ENCODE results near the gene FNDC3B.

- TF ChIP-seq, protein P1, sequence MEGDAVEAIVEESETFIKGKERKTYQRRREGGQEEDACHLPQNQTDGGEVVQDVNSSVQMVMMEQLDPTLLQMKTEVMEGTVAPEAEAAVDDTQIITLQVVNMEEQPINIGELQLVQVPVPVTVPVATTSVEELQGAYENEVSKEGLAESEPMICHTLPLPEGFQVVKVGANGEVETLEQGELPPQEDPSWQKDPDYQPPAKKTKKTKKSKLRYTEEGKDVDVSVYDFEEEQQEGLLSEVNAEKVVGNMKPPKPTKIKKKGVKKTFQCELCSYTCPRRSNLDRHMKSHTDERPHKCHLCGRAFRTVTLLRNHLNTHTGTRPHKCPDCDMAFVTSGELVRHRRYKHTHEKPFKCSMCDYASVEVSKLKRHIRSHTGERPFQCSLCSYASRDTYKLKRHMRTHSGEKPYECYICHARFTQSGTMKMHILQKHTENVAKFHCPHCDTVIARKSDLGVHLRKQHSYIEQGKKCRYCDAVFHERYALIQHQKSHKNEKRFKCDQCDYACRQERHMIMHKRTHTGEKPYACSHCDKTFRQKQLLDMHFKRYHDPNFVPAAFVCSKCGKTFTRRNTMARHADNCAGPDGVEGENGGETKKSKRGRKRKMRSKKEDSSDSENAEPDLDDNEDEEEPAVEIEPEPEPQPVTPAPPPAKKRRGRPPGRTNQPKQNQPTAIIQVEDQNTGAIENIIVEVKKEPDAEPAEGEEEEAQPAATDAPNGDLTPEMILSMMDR (IDR thresholded peaks at IDR 0.05), result no peak
- TF ChIP-seq EZH2 (IDR thresholded peaks at IDR 0.05), result no peak
- no peak for TF ChIP-seq EZH2phosphoT487 (IDR thresholded peaks at IDR 0.05)
Observed at GRCh38 chr3:172189213-172189612, 149.8 kb downstream of the FNDC3B start.

Measured in neural progenitor cell (in vitro differentiated cells).